IPS-15b (cell line): ENCODE measurements around the gene CRACR2A.

Source experiments
- H3K27me3 ChIP-seq: one replicate; pipeline ENCODE4 v1.6.1; 2013; ENCODE audit warnings: low read length; ENCODE audit not compliant: control insufficient read depth, insufficient read depth
- H3K36me3 ChIP-seq: one replicate; pipeline ENCODE4 v1.6.1; 2013; ENCODE audit warnings: low read length; ENCODE audit not compliant: control insufficient read depth, insufficient read depth
- H3K4me1 ChIP-seq: one replicate; pipeline ENCODE4 v1.6.1; 2013; ENCODE audit warnings: mild to moderate bottlenecking, low read length; ENCODE audit not compliant: control insufficient read depth, insufficient read depth
- H3K4me3 ChIP-seq: one replicate; pipeline ENCODE4 v1.5.1; 2013; ENCODE audit warnings: low read depth, low read length
- H3K9ac ChIP-seq: one replicate; pipeline ENCODE4 v1.6.1; 2013; ENCODE audit warnings: low read depth, mild to moderate bottlenecking, low read length
- H3K9me3 ChIP-seq: one replicate; pipeline ENCODE4 v1.6.1; 2013; ENCODE audit warnings: mild to moderate bottlenecking, low read length; ENCODE audit not compliant: control insufficient read depth, insufficient read depth

CRACR2A gene

DNA sequence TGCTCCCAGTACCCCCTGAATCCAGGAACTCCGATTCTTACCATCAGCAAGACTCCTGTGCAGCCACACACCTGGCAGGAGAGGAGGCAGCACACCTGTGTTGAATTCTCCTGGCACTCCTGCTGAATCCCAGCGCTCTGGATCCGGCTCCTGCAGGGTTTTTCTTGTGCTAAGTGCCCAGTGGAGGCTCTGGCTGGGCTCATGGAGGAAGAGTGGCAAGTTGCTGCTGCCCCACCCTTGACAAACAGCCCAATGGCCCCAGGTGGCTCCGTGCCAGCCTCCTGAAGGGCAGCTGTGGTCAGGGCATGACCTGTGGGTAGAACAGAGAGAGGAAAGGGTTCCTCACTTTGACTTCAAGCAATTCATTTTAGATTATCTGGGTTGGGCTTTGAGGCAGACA, 20.0 kb downstream of the CRACR2A start:
- no peaks in the 10 kb centered on the region for H3K36me3 ChIP-seq
- no peaks in the 10 kb centered on the region for H3K9me3 ChIP-seq
- no peak overlapping the region for H3K9ac ChIP-seq
- H3K4me1 ChIP-seq: no peaks in the 10 kb centered on the region
- no peaks in the 10 kb centered on the region for H3K27me3 ChIP-seq
- H3K4me3 ChIP-seq: no peak overlapping the region

DNA sequence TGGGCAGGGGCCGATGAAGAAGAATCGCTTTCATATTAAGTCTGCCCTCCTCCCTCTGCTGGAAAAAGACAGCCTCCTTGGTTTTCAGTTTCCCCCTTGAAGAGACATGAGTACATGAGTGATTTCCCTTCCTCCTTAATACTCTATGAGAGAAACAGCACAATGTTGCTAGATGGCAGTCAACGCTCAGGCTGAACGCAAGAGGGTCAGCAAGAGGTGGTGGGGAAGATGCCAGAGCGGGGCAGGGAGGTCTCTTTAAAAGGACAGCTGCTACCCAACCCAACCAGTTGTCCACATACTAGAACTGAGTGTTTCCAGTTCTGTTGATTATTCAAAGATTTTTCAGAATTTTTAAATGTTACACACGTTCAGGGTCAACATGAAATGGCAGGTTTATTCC, 22.8 kb downstream of the CRACR2A start:
- Histone ChIP-seq H3K36me3 (no peaks in the 10 kb centered on the region), H3K4me1 (no peaks in the 10 kb centered on the region), H3K4me3 (no peak overlapping the region), H3K27me3 (no peaks in the 10 kb centered on the region), H3K9ac (no peak overlapping the region), H3K9me3 (no peaks in the 10 kb centered on the region)

DNA sequence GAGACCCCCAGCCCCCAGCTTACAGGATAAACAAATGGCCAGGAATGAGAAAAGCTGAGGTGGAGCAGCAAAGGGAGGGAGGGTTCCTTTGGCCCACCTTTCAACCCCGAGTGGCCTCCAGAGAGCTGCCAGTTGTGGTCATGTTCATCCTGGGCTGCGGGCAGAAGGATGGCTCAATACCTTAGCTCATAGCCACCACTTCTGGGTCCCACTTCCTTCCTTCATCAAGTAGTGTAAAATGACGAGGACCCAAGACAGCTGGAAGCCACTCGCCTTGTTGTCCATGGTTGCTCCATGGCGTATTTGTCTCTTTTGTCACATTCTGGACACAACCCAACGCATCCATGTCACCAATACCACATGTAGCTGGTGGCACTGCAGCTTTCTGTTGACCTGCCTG, 24.2 kb downstream of the CRACR2A start:
- no peak overlapping the region for H3K4me3 ChIP-seq
- no peaks in the 10 kb centered on the region for H3K4me1 ChIP-seq
- H3K9me3 ChIP-seq: no peaks in the 10 kb centered on the region
- H3K27me3 ChIP-seq: no peaks in the 10 kb centered on the region
- H3K36me3 ChIP-seq: no peaks in the 10 kb centered on the region
- H3K9ac ChIP-seq: no peak overlapping the region

DNA sequence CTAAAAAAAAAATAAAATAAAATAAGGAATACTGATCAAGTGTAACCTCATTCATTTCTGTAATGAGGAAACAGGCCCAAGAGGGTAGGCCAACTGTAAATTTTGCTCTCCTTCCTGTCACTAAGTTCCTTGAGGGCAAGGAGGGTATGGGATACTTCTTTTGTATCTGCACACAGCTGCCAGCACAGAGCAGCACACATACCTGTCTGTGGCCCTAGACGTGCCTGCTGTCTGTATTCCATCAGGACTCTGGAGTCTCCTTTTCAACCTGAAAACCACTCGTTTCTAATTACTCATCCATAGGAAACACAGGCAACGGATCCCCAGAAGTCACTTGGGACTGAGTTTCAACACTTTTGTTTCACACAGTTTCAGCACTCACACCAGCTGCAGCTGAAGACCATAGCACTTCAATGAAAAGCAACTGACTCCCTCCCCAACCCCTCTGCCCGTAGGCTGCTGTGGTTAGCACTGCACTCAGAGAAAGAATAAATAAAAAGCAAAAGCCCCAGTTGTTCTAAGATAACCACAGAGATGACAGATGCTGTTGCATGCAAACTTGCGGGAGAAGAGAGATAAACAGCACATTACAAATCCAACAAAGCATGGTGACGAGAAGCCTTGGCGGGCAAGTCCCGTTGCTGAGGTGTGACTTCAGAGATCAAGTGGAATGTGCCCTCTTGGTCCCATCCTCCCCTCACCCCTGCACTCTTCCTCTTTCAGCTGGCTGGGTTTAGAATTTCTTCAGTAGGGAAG, 24.9 kb downstream of the CRACR2A start:
- Histone ChIP-seq H3K27me3 (no peaks in the 10 kb centered on the region), H3K9ac (no peak overlapping the region), H3K36me3 (no peaks in the 10 kb centered on the region), H3K4me1 (no peaks in the 10 kb centered on the region), H3K9me3 (no peaks in the 10 kb centered on the region), H3K4me3 (no peak overlapping the region)

DNA sequence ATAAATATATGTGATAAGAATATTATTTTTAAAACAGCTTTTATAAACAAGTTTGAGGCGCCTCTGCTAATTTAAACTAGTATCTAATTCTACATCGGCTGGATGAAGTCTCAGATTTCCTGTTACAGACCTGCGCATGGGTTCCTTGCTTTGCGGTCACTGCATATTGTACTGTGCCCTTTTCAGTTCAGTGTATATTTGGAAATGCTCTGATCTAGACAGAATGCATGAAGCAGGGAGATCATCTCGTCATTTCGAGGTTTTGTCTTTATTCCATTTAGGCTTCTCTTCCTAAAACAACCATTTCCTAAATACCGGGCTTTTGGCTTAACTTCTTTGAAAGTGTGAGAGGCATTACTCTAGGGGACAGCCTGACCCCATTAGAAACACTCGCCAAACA, 25.6 kb downstream of the CRACR2A start:
- H3K4me1 ChIP-seq: no peaks in the 10 kb centered on the region
- H3K4me3 ChIP-seq: no peak overlapping the region
- no peaks in the 10 kb centered on the region for H3K36me3 ChIP-seq
- H3K27me3 ChIP-seq: no peaks in the 10 kb centered on the region
- no peaks in the 10 kb centered on the region for H3K9me3 ChIP-seq
- H3K9ac ChIP-seq: no peak overlapping the region

DNA sequence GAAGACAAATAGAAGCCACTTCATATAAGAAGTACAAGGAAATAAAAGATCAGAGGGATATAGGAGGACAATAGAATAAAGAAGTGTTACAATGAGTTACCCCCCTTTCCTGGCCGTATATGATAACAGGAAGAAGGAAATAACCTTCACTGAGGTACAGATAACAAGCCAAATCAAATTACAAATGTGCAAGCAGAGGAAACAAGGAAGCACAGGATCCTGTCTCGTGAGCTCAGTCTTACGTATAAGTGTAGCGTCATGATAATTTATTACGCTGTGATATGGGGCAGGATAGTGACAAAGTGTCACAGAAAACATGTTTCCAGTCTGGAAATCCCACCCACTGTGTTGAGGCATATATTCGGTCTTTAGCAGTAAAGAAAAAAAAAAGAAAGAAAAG, 26.5 kb downstream of the CRACR2A start:
- H3K4me1 ChIP-seq: no peaks in the 10 kb centered on the region
- no peak overlapping the region for H3K9ac ChIP-seq
- no peaks in the 10 kb centered on the region for H3K27me3 ChIP-seq
- peaks cover 8% of the 10 kb centered on the region for H3K9me3 ChIP-seq
- no peak overlapping the region for H3K4me3 ChIP-seq
- H3K36me3 ChIP-seq: no peaks in the 10 kb centered on the region

DNA sequence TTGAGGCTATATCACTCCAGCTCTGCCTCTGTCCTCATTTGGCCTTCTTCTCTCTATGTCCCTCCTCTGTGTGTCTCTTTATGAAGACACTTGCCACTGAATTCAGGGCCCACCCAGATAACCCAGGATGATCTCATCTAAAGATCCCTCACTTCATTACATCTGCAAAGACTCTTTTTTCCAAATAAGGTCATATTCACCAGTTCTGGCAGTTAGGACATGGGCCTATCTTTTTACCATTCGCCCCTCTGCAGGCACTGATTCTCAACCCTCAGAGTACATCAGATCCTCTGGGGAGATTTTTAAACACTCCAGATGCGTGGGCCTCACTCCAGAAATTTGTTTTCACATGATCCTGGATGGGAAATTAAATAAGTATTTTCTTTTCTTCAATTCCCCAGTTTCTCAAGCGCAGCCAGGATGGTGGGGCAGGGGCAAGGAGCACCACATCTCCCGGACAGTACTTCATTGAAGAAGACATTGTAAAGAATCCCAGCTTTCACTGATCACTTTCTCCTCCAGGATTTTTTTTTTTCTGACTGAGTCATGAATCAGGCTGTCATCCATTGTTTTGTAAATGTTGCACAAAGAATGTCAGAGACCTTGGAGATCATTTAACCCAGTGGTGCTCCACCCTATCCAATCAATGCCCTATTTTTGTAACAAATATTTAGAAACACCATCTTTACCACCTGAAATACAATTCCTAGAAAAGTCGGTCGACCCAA, 27.4 kb downstream of the CRACR2A start:
- Histone ChIP-seq H3K4me3 (no peak overlapping the region), H3K27me3 (no peaks in the 10 kb centered on the region), H3K36me3 (no peaks in the 10 kb centered on the region), H3K4me1 (no peaks in the 10 kb centered on the region), H3K9ac (no peak overlapping the region), H3K9me3 (peaks cover 8% of the 10 kb centered on the region)

DNA sequence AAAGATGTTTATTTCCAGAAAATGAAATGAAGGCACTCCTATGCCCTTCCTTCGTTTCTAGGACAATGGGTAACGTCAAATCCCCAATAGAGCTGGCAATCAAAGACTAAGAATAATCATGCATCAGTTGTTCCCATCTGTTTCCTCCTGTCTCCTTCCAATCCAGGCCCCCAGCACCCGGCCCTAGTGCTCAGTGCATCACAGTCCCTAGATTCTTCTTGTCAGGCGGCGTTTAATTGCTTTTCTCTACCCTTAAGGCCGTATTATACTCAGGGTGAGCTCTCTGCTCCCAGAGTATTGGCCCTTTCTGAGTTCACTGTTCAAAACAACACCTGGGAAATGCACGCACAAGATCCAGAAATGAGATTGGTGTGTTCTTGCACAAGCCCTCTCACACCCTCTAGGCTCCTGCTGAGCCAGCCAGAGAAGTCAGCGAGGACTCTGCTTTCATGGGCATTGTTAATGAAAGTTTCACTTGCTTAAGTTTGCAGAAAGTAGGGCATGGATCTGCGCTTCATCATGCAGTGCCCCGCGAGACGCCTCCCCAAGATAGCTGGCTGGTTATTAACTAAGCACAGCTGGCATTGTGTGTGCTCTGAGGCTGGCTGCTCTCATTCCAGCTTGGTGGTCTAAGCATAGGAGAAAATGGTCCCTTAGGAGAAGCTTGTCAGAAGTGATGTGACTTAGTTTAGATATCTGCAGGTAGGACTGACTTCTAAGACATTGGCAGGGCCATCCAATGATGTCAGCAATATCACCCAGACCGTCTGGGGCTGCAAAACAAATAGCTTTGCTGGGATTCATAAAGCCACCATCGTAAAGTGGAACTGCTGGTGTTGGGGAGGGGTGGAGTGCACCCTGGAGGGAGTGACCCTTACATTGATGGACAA, 28.7 kb downstream of the CRACR2A start:
- Histone ChIP-seq H3K9ac (no peak overlapping the region), H3K36me3 (no peaks in the 10 kb centered on the region), H3K27me3 (no peaks in the 10 kb centered on the region), H3K9me3 (peaks cover 8% of the 10 kb centered on the region), H3K4me3 (no peak overlapping the region), H3K4me1 (no peaks in the 10 kb centered on the region)

DNA sequence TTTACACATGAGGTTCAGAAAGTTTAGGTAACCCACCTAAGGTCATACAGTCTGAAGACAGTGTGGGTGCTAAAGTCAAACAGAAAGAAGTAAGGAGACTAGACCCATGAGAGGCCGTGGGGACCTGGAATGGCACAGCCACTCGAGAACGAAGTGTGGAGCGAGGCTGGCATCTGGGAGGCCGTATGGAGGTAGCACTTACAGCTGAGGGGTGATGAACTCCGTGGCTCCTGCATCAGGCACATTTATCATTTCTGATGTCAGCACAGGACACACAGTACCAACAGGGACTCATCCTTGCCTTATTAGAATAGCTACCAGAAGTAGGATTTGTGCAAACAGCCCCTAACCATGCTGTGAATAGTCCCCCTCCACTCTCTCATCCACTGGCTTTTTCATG, 30.5 kb downstream of the CRACR2A start:
- H3K4me3 ChIP-seq: no peak overlapping the region
- no peaks in the 10 kb centered on the region for H3K27me3 ChIP-seq
- H3K9ac ChIP-seq: no peak overlapping the region
- peaks cover 8% of the 10 kb centered on the region for H3K9me3 ChIP-seq
- no peaks in the 10 kb centered on the region for H3K4me1 ChIP-seq
- H3K36me3 ChIP-seq: no peaks in the 10 kb centered on the region

DNA sequence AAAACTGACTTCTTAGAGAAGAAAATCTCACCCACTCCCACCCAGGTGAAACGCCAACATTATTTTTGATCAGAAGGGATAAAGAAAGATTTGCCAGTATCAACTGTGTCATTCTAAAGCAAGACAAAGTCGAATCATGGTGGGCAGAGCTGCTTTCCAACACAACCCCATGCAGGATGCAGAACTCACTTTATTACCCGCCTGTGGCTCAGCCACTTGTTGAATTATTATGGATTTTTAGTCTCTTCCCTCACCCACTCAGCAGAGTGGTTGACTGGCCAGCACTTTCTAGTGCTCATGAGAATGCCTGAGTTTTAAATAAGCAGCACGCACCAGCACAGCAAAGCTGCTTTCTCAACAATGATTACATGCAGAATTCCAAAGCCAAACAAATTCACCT, 32.1 kb downstream of the CRACR2A start:
- H3K4me3 ChIP-seq: no peak overlapping the region
- H3K9me3 ChIP-seq: peaks cover 8% of the 10 kb centered on the region
- H3K36me3 ChIP-seq: no peaks in the 10 kb centered on the region
- no peaks in the 10 kb centered on the region for H3K27me3 ChIP-seq
- H3K4me1 ChIP-seq: no peaks in the 10 kb centered on the region
- no peak overlapping the region for H3K9ac ChIP-seq

DNA sequence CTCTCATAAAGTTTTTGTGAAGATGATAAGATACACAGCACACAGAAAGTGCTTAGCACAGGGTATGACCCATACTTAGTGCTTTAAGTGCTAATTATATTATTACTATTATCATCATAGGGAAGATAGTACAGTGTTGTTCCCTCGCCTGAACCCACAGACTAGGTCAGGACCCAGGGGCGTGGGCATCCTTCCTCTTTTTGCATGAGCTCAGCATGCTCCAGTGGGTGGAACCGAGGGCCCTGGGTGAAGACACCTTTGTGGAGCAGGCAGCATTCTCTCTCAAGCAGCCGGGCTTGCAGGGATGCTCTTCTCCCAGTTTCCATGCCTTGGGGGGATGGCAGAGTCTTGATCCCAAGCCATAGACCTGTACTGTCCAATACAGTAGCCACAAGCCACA, 34.8 kb downstream of the CRACR2A start:
- Histone ChIP-seq H3K4me1 (no peaks in the 10 kb centered on the region), H3K9ac (no peak overlapping the region), H3K4me3 (no peak overlapping the region), H3K27me3 (no peaks in the 10 kb centered on the region), H3K36me3 (no peaks in the 10 kb centered on the region), H3K9me3 (peaks cover 8% of the 10 kb centered on the region)
